NCI-H1694 (cell line): ENCODE results near the gene PDXK.

ENCODE experiments used
- DNase-seq: peaks from one replicate; lab custom pipeline; 2025; lab: John Stamatoyannopoulos, UW

PDXK gene

GRCh38 chr21:43806017-43806710 lies 87.2 kb downstream of the PDXK start:
- DNase-seq = no peak

DNA sequence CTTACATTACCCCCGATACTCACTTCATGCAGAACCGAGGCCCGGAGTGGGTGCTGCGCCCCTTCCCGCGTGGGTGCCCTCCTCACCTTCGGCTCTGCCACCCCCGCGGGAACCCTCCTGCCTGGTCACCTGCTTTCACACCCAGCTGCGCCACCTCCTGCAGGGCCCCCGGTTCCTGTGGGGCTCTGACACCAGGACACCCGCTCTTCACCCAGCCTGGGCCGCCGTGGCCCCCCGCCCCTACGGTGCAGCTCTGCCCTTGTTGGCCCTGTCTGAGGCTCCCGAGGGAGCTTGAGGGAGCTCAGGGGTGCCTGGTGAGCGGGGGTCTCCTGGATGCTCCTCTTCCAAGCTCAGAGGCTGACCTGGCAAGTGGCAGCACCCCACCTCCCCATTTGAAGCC lies 89.4 kb downstream of the PDXK start:
- no peak for DNase-seq

GRCh38 chr21:43808832-43809251 lies 89.9 kb downstream of the PDXK start:
- no peak for DNase-seq

GRCh38 chr21:43809346-43809799 lies 90.4 kb downstream of the PDXK start:
- no peak for DNase-seq

- no peak for DNase-seq
These were observed 91.0 kb downstream of the PDXK start for GRCh38 chr21:43809853-43810504.

- DNase-seq = peak; percentile 83
These were observed 91.8 kb downstream of the PDXK start for GRCh38 chr21:43810505-43811261.

DNA sequence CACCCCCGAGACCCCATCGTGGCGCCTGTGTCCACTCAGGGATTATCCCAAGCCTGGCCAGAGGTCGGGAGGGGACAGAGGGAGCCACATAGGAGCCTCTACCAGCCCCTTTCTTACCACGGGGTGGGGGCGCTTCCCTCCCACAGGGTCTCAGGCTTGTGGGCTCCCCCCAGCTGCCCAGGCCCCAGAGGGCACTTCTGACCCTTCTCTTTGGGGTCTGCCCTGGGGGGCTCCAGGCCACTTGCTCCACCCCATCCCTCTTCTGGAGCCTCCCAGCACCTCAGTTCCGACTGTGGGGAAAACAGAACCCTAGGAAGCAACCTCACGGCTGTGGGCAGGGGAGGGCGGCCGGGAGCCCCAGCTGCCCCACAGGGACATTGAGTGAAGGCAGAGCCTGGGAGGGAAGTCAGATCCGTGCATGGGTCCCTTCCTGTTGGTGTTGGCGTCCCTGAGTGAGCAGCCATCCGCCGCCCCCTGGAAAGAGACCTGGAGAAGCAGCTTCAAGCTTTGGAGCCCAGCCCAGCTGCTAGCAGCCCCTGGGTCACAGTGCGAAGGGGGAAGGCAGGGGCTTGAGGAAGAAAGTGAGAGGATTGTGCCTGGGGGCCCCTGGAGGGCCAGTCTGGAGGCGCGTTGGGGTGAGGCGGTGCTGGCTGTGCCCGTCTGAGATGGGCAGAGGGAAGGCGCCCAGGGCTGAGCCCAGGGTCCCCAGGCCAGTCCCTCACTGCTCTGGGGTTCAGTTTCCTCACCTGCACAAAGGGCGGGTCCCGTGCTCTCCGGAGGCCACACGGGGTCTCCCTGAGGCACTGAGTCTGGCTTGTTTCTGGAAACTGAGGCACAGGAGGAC lies 92.6 kb downstream of the PDXK start:
- DNase-seq = peak; percentile 33
